Thoracic aorta (tissue), 2 donors: ENCODE results near the gene NDUFS8. TPM values are rescaled to one million over a fixed set of nuclear protein-coding genes. Genes with fewer than 3 reads are reported as not detected.

Experiments
- ATAC-seq: fragments of 150-250 bp; one replicate; pipeline ENCODE4 v1.8.0; 2017; ENCODE audit warnings: low read depth; ENCODE audit not compliant: insufficient number of reproducible peaks, low FRiP score
- DNase-seq: peaks from one replicate; pipeline ENCODE4 v3.0.0-alpha.2; 2020; ENCODE audit warnings: low spot score
- H3K27ac ChIP-seq, 2 donors: fragments of 200-600 bp; sonication (generic); 1 replicate in 1 of 2; 2 replicates in 1 of 2; pipeline ENCODE4 v1.5.1; 2016; ENCODE audit warnings: mild to moderate bottlenecking in 2 of 2, moderate library complexity in 2 of 2
- H3K27me3 ChIP-seq: fragments of 200-600 bp; sonication (generic); replicated peaks from 2 replicates; pipeline ENCODE4 v1.6.0; 2016; ENCODE audit warnings: mild to moderate bottlenecking; ENCODE audit not compliant: insufficient read depth
- H3K36me3 ChIP-seq: fragments of 200-600 bp; sonication (generic); one replicate; pipeline ENCODE4 v1.5.1; 2016
- H3K4me1 ChIP-seq, 2 donors: fragments of 200-600 bp; sonication (generic); 1 replicate in 1 of 2; 2 replicates in 1 of 2; pipeline versions ENCODE4 v1.5.1 to v1.6.0; 2016; ENCODE audit warnings: low read depth in 2 of 2, mild to moderate bottlenecking in 1 of 2; ENCODE audit not compliant: control insufficient read depth in 1 of 2
- H3K4me3 ChIP-seq: fragments of 200-600 bp; sonication (generic); 2 replicates; pipeline ENCODE4 v1.5.1; 2016; ENCODE audit warnings: mild to moderate bottlenecking
- H3K9me3 ChIP-seq: fragments of 200-600 bp; sonication (generic); 2 replicates; pipeline ENCODE4 v1.5.1; 2016
- CTCF ChIP-seq: fragments of 200-600 bp; sonication (generic); IDR thresholded peaks from one replicate; pipeline ENCODE4 v1.5.1; 2019; ENCODE audit warnings: antibody characterized with exemption
- total RNA-seq, 2 donors: library from RNA; depleted of rRNA; stranded (reverse); fragments of >200 nt; gene quantifications; one replicate each; pipeline versions ENCODE4 v1.1.0 to v1.2.3, GENCODE V29; 2016

The NDUFS8 gene
- total RNA-seq, 2 donors from 2014 or later = 85.8 to 96.5 TPM

- H3K4me1 ChIP-seq = peaks cover 6 to 24% of the 10 kb centered on the region in 2 donors
- H3K9me3 ChIP-seq = no peaks in the 10 kb centered on the region
- no peak for ATAC-seq
- no peaks in the 10 kb centered on the region for H3K27me3 ChIP-seq
- peak overlapping the region; percentile 11 to 56 for H3K27ac ChIP-seq
- no peak for TF ChIP-seq CTCF
- no peaks in the 10 kb centered on the region for H3K36me3 ChIP-seq
- no peak overlapping the region for H3K4me3 ChIP-seq
- no peak for DNase-seq
Observed at GRCh38 chr11:68014157-68014946, 16.1 kb upstream of the NDUFS8 start.

GRCh38 chr11:68014947-68015447 lies 15.5 kb upstream of the NDUFS8 start:
- Histone ChIP-seq H3K4me1 (peaks cover 0 to 18% of the 10 kb centered on the region in 2 donors), H3K36me3 (no peaks in the 10 kb centered on the region), H3K27ac (no peak overlapping the region), H3K4me3 (no peak overlapping the region), H3K9me3 (no peaks in the 10 kb centered on the region), H3K27me3 (no peaks in the 10 kb centered on the region)
- no peak for TF ChIP-seq CTCF
- ATAC-seq (no peak), DNase-seq (no peak)

GRCh38 chr11:68015467-68015866 lies 15.0 kb upstream of the NDUFS8 start:
- no peaks in the 10 kb centered on the region for H3K36me3 ChIP-seq
- no peak for ATAC-seq
- TF ChIP-seq CTCF = no peak
- peaks cover 0 to 13% of the 10 kb centered on the region in 2 donors for H3K4me1 ChIP-seq
- no peak overlapping the region for H3K27ac ChIP-seq
- no peaks in the 10 kb centered on the region for H3K27me3 ChIP-seq
- DNase-seq = no peak
- no peaks in the 10 kb centered on the region for H3K9me3 ChIP-seq
- H3K4me3 ChIP-seq = no peak overlapping the region

GRCh38 chr11:68016161-68016903 lies 14.1 kb upstream of the NDUFS8 start:
- ATAC-seq (no peak), DNase-seq (no peak)
- Histone ChIP-seq H3K36me3 (no peaks in the 10 kb centered on the region), H3K4me3 (no peak overlapping the region), H3K9me3 (no peaks in the 10 kb centered on the region), H3K27ac (no peak overlapping the region), H3K27me3 (no peaks in the 10 kb centered on the region), H3K4me1 (peaks cover 0 to 5% of the 10 kb centered on the region in 2 donors)
- no peak for TF ChIP-seq CTCF
